GM12891 (cell line): ENCODE data around the gene TMEM129.

Experiments used
- POLR2A ChIP-seq: IDR thresholded peaks from 2 replicates; pipeline ENCODE4 v1.6.1; 2011; ENCODE audit warnings: low read depth, low read length, control low read depth
- POLR2AphosphoS5 ChIP-seq: IDR thresholded peaks from 2 replicates; pipeline ENCODE4 v1.6.1; 2011; ENCODE audit warnings: low read depth, low read length, control low read depth
- SPI1 ChIP-seq: IDR thresholded peaks from 2 replicates; pipeline ENCODE4 v1.6.1; 2011; ENCODE audit warnings: low read depth, low read length, control low read depth
- TAF1 ChIP-seq: IDR thresholded peaks from 2 replicates; pipeline ENCODE4 v1.6.1; 2011; ENCODE audit warnings: low read depth, low read length, control low read depth

- TF ChIP-seq POLR2A (no peak; the same call in 1 of the 2 replicates), POLR2AphosphoS5 (no peak), TAF1 (no peak), SPI1 (no peak)
Observed at GRCh38 chr4:1716065-1716945, 4.8 kb downstream of the TMEM129 start.
